GM21786 (cell line): ENCODE measurements around the gene TAP1.
A peak's percentile ranks its signal among the peaks of the same experiment; 100 is the strongest.
"Not testable (repeated sequence)": the region's sequence is repeated elsewhere in the genome, so short reads cannot be mapped to it uniquely, and the experiment has no call there.

Experiments
- ATAC-seq: cut with Tn5 transposase; IDR thresholded peaks from one replicate; pipeline ENCODE4 v1.9.1; 2021; ENCODE audit not compliant: unreplicated experiment

The TAP1 gene

DNA sequence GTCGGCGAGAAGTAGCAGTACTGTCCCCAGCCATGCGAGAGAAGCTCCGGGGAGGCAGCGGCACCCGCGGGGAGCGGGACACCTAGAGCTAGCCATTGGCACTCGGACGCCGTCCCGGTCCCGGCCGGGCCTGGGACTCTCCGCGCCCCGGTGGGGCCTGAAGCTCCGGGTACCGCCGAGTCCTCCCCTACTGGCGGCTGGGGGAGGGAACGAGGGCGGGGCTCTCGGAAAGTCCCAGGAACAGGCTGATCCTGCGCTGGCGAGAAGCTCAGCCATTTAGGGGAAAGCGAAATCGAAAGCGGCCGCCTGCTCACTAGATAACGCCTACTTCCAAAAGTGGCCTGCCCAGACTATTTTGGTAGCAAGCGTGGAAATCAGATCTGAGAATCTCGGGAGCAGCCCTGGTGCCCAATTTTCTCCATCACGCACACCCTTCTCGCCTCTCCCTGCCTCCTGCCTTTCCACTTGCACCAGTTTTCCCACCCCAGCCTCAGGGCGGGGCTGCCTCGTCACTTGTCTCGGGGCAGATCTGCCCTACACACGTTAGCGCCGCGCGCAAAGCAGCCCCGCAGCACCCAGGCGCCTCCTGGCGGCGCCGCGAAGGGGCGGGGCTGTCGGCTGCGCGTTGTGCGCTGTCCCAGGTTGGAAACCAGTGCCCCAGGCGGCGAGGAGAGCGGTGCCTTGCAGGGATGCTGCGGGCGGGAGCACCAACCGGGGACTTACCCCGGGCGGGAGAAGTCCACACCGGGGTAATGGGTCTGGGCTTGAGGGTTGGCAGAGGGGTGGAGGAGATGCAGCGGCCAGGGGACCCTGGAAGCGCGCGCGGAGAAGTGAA is at the start of gene TAP1, which contains the start of gene PSMB9:
Gene TAP1 (minus strand): TSS at position 164 of the 835 bp plus-strand sequence. CDS start 68 bp downstream, at position 96.
Gene PSMB9 (plus strand): TSS at position 652 of the 835 bp plus-strand sequence. CDS start 38 bp downstream, at position 690.
- peak; percentile 76 for ATAC-seq

GRCh38 chr6:32895006-32895345 is 41.5 kb upstream of the TAP1 start:
- peak; percentile 11 for ATAC-seq

DNA sequence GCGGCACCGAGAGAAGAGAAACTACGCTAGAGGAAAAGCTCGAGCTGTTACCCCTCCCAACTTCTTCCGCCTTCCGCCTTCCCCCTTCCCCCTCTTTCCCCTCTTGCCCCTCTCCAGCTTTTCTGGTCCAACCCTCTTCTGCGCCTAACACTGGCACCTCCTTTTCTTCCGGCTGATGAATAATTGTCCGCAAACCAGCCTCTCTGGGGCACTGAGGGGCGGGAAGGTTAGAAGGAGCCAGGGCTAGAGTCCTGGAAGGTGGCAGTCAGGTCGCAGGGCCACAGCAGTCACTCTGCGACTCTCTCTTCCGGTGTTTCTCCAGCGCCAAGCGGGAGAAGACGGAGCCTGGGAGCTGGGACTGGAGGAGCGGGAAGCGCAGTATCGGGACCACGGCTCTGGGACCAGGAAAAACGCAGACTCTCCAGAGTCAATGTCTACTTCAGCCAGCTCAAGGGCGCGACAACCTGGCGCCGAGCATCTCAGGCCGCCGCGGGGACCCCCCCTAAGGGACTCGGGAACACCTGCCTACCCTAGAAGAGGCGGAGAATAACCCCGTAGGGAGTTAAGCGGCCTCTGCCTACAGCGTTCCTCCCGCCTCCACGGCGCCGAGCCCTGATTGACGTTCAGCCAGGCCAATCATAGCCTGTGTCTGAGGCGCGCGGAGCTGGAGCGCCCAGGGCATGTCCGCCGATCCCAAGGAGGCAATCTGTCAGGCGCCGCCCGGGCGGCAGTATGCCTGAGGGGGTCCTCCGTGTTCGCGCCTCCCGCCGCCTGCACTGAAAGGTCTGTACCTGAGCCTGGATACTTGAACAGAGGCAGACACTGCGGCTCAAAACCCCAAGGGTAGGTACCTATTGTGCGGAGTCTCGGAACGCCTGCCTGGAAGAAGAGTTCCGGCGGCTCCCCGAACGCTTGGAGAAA is 40.8 kb upstream of the TAP1 start:
- ATAC-seq: peak; percentile 98

- no peak for ATAC-seq
These were observed 37.3 kb upstream of the TAP1 start for GRCh38 chr6:32890831-32891230.

GRCh38 chr6:32889533-32889932 is 36.0 kb upstream of the TAP1 start:
- no peak for ATAC-seq

GRCh38 chr6:32888576-32888975 is 35.1 kb upstream of the TAP1 start:
- ATAC-seq: no peak

DNA sequence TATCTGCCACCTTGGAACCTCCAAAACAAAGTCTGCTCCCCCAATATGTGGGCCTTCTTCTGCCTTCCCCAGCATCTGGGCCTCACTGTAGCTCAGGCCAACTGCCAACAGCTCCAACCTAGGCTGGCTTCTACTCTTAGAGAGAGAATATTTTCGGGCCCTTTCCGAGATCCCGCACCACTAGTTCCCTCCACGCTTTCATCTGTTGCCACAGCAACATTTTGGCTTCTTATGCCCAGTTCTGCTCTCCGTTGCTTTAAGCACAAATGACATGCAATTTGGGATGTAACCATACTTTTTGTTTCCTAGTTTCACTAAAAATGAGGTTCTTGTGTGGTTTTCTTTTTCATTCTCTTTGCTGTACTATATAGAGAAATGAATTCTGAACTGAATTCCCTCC is 34.1 kb upstream of the TAP1 start:
- no peak for ATAC-seq

DNA sequence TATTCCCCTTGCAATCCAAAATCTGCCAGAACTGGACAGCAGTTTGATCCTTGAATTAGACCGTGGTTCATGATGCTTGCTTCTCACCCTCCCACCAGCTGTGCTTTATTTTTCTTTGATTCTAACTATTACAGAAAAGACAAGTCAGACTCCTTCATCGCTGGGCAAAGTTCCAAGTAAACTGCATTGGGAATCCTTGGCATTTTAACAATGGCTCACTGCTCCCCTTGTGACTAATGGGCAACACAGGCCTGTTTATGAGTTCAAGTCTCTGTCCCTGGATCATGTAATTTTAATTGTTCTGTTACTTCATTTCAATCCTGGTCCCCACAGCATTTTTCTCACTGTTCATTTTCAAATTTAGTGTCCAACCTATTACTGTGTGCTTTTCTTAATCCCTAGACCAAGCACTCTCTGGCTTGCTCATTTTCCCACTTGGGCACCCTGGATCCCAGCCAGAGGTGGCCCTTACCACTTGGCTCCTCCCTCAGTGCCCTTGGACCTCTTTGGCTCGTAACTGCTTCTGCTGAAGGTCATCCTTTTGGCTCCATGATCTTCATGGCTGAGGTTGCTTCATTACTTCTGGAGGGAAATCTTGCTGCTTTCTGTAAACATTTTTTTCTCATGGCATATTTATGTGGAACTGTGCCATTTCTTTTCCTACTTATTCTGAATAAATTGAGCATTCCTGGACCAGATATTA is 33.3 kb upstream of the TAP1 start:
- ATAC-seq: no peak

DNA sequence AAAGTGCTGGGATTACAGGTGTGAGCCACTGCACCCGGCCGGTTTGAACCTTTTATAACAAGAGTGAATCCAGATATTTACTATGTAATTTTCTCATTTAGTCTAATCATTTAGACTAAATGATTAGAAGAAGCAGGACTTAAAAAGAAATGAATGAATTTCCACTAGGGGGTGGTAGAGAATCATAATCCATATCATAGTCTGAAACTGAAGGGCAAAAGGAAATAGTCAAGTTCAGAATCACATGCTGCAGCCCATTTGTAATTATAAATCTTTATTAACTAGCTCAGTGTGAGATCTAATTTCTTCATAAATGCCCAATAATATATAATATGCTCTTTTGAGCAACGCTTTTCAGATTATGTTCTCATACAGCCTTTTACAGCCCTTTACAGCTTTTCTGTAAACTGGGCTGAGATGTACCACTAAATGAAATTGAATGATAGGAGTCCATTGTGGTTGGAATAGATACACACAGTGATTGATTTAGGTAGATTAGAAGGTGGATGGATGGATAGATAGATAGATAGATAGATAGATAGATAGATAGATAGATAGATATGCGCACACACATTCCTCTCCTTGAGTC is 32.3 kb upstream of the TAP1 start:
- no peak for ATAC-seq

DNA sequence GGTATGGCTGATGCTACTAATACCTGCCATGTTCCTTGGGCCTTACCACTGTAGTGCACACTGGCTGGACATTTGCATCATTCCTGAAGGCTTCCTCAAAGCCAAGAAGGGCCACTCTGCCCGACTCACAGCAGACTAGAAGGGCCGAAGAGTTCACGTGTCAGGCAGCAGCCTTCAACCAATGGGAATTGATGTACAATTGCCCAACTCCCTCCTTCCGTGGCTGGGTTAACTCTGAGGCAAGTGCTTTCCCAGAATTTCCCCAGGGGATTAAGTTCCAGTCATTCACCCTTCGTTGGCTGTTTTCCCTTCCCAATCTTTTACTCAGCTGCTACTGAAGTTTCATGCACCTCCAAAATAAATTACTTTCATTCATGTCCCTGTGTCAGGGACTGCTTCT is 30.3 kb upstream of the TAP1 start:
- no peak for ATAC-seq

DNA sequence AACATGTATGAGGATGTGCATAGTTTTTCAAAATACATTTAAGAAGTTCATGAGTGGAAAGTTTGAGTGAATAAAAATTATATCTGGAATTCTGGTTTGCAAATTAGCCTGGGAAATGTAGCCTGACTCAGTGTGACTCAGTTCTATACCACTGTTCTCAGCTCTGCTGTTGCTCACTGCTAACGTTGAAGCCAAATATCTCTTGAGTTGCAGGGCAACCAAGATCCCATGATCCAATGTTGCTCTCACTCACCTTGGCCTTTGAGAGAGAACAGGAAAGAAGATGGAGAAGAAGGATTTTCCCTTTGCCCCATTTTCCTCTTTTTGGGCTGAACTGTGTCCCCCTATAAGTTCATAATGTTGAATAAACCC is 29.4 kb upstream of the TAP1 start:
- no peak for ATAC-seq

DNA sequence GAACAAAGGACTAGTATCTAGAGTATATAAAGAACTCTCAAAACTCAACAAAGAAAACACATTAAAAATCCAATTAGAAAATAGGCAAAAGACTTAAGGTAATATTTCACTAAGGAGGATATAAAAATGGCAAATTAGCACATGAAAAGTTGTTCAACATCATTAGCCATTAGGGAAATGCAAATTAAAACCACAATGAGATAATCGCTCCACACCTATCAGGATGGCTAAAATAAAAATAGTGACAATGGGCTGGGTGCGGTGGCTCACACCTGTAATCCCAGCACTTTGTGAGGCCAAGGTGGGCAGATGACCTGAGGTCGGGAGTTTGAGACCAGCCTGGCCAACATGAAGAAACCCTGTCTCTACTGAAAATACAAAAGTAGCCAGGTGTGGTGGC is 27.5 kb upstream of the TAP1 start:
- ATAC-seq: not testable (repeated sequence)

GRCh38 chr6:32879691-32880090 is 26.2 kb upstream of the TAP1 start:
- ATAC-seq: no peak

GRCh38 chr6:32876603-32877002 is 23.1 kb upstream of the TAP1 start:
- ATAC-seq: no peak

DNA sequence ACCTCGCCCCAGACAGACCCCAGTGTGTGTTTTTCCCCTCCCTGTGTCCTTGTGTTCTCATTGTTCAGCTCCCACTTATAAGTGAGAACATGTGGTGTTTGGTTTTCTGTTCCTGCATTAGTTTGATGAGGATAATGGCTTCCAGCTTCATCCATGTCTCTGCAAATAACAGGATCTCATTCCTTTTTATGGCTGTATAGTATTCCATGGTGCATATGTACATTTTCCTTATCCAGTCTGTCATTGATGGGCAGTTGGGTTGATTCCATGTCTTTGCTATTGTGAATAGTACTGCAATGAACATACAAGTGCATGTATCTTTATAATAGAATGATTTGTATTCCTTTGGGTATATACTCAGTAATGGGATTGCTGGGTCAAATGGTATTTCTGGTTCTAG is 20.4 kb upstream of the TAP1 start:
- ATAC-seq: not testable (repeated sequence)

DNA sequence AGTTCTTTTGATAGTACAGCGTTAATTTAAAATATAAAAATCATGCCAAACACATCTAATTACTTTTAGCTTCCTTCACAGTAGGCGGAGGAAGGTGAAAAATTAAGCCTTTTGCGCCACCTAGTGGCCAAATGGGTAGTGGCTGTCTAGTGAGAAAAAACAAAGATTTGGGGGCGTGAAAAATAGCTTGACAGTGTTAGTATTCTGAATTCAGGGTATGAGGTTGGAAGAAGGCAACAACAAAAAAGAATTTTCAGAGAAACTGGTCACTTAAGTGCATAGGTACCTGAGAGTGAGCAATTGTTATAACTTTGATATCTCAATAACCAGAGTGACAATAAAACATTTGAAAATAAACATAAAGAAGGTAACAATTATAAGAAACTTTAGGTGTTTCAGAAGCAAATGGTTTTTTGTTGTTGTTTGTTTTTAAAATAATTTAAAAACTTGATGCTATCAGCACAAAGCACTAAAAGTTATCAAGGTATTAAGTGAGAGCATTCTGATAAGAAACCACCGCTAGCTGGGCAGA is 14.8 kb upstream of the TAP1 start:
- ATAC-seq: no peak

DNA sequence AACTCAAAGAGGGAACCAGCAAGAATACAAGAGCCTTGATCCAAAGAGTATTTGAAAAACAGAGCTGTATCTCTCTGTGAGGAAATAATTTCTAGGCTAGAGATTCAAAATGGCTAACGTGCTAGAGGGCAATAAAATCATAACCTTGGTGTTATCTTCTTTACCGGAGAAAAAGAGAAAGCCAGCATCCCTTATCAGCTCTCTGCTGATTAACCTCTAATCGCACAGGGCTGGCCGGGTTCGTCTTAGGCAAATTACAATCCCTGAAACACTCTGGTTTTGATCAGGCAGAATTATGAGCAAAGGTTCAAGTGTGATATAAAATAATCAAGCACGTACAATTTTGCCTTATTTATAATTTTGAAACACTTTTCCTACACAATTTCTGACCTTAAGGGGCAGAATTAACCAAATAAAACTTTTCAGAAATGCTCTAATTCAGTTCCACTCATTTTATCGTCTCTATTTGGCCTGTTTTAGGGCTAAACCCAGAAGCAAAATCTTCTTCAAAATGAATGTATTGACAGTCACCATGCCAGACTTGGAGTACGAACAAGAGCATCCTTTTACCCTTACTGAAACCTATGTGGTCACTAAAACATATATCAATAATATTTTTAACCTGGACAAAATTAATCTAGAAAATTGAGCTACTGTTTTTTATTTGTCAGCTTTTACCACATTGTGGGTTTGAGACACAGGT is 14.2 kb upstream of the TAP1 start:
- ATAC-seq: no peak

GRCh38 chr6:32867022-32867477 is 13.5 kb upstream of the TAP1 start:
- no peak for ATAC-seq

DNA sequence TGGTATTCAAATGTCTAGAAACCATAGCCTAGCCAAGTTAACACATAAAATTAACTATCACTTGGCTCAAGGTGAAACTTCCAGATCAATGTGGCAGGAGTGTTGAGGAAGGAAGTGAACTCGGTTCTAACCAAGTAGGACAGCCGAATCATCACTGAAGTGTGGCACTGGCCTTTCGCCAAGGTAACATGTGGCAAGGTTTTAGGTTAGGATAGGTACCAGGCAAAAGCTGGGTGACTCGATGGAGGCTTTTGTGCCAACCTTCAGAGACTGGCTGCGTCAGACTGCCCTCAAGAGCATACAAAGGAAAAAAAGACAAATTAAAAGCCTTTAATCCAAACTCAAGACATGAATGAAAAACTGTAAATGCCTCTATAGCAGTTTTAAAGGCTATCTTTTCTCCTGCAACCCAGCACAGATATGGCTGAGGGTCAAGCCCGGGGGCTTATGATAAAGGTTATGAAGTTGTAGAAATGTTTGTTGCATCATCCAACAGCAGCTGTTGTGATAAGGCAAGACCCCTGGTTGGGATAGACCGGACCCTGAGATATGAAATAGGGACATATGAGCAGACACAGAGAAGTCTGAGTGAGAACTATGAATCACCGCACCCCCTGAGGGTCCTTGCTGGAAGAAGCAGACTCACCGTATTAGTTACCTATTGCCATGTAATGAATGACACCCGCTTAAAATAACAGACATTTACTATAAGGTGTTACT is 12.4 kb upstream of the TAP1 start:
- no peak for ATAC-seq
